K562 (cell line): ENCODE measurements around the gene BIN1. TPM values are rescaled to one million over a fixed set of nuclear protein-coding genes. Genes with fewer than 3 reads are reported as not detected.

ENCODE experiments used
- RNF2 ChIP-seq: sonication (generic); IDR thresholded peaks from 2 replicates; pipeline ENCODE4 v1.6.1; 2016
- TRIM24 ChIP-seq, 2 experiments: fragments of 450-650 bp; IDR thresholded peaks; 2 replicates each; pipeline ENCODE4 v1.6.1; 2016
- ZNF696 ChIP-seq: fragments of 250-450 bp; sonication (Bioruptor Pico); conservative IDR thresholded peaks from 2 replicates; pipeline ENCODE4 v1.4.0; 2020; ENCODE audit warnings: mild to moderate bottlenecking, moderate library complexity
- polyA plus RNA-seq, 8 experiments: library from polyadenylated mRNA; depleted of rRNA in 4 of 8; stranded (reverse) in 5 of 8; unstranded in 3 of 8; fragments of >200 nt; fragmentation: Nextera tagmentation in 2 of 8; fragmentation: Illumina TruSeq in 1 of 8; extraction: Ambion mirVana in 2 of 8; extraction: Trizol in 1 of 8; gene quantifications; 2 replicates each; pipeline versions ENCODE4 v1.2.1 to v1.2.3, GENCODE V29; 2011 to 2014; ENCODE audit warnings: inconsistent platforms in 1 of 8, missing spikeins in 1 of 8
- total RNA-seq, 7 experiments: library from RNA; depleted of rRNA in 6 of 7; stranded (reverse); fragments of >200 nt in 6 of 7; fragmentation: Illumina TruSeq in 2 of 7; extraction: Trizol in 2 of 7; gene quantifications; 2 replicates each; pipeline versions ENCODE4 v1.2.1 to v1.2.3, GENCODE V29; 2011 to 2021; ENCODE audit warnings: low replicate concordance in 1 of 7
- TF ChIP-seq, protein P1 (sequence below): fragments of 450-650 bp; IDR thresholded peaks from 2 replicates; pipeline ENCODE4 v1.6.1; 2016; ENCODE audit warnings: low read depth

Gene BIN1
- total and polyA plus RNA-seq, 9 of the 15 experiments (the other 6 are each of a cell fraction or from before 2014, with no cell fraction given) = 0.04 to 2.8 (median 0.79) TPM; not detected in 1

DNA sequence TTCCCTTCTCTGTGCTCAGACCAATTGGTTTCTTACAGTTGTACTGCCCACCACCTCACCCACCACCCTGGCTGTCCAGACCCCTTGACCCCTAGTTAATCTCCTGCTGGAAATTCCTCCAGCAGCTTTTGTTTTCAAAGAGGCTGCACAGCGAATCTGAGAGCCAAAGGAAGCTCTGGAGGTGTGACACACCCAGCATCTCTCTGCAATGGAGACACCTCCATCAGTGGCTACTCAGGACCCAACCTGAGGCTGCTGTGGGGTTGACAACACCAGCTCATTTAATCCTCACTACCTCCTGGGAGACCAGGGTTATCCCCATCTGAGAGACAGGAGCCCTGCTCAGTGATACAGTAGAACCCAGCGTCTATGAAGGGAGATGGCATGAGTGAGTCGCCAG is 86.4 kb downstream of the BIN1 start (continued):
- TF ChIP-seq, protein P1, sequence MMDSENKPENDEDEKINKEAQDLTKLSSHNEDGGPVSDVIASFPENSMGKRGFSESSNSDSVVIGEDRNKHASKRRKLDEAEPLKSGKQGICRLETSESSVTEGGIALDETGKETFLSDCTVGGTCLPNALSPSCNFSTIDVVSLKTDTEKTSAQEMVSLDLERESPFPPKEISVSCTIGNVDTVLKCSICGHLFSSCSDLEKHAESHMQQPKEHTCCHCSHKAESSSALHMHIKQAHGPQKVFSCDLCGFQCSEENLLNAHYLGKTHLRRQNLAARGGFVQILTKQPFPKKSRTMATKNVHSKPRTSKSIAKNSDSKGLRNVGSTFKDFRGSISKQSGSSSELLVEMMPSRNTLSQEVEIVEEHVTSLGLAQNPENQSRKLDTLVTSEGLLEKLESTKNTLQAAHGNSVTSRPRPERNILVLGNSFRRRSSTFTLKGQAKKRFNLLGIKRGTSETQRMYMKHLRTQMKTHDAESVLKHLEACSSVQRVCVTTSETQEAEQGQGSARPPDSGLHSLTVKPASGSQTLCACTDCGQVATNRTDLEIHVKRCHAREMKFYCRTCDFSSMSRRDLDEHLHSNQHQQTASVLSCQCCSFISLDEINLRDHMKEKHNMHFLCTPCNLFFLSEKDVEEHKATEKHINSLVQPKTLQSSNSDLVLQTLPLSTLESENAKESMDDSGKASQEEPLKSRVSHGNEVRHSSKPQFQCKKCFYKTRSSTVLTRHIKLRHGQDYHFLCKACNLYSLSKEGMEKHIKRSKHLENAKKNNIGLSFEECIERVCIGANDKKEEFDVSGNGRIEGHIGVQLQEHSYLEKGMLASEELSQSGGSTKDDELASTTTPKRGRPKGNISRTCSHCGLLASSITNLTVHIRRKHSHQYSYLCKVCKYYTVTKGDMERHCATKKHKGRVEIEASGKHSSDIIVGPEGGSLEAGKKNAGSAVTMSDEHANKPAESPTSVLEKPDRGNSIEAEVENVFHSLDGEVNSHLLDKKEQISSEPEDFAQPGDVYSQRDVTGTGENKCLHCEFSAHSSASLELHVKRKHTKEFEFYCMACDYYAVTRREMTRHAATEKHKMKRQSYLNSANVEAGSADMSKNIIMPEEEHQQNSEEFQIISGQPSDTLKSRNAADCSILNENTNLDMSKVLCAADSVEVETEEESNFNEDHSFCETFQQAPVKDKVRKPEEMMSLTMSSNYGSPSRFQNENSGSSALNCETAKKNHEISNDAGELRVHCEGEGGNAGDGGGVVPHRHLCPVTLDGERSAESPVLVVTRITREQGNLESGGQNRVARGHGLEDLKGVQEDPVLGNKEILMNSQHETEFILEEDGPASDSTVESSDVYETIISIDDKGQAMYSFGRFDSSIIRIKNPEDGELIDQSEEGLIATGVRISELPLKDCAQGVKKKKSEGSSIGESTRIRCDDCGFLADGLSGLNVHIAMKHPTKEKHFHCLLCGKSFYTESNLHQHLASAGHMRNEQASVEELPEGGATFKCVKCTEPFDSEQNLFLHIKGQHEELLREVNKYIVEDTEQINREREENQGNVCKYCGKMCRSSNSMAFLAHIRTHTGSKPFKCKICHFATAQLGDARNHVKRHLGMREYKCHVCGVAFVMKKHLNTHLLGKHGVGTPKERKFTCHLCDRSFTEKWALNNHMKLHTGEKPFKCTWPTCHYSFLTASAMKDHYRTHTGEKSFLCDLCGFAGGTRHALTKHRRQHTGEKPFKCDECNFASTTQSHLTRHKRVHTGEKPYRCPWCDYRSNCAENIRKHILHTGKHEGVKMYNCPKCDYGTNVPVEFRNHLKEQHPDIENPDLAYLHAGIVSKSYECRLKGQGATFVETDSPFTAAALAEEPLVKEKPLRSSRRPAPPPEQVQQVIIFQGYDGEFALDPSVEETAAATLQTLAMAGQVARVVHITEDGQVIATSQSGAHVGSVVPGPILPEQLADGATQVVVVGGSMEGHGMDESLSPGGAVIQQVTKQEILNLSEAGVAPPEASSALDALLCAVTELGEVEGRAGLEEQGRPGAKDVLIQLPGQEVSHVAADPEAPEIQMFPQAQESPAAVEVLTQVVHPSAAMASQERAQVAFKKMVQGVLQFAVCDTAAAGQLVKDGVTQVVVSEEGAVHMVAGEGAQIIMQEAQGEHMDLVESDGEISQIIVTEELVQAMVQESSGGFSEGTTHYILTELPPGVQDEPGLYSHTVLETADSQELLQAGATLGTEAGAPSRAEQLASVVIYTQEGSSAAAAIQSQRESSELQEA = no peak
- no peak for TF ChIP-seq TRIM24 (IDR thresholded peaks at IDR 0.05)
- no peak for TF ChIP-seq RNF2
- no peak for TF ChIP-seq ZNF696
